ENCODE results near the gene BCKDK. TPM values are rescaled to one million over a fixed set of nuclear protein-coding genes. Genes with fewer than 3 reads are reported as not detected.
A peak's percentile ranks its signal among the peaks of the same experiment; 100 is the strongest.

Gene BCKDK
- total RNA-seq, 1 experiment from 2014 or later = 58.3 TPM

- no peak for DNase-seq (ENCODE audit: low spot score)
- Mint-ChIP-seq H3K36me3 (peaks cover 31% of the 10 kb centered on the region), H3K4me1 (peaks cover 45% of the 10 kb centered on the region), H3K9me3 (no peaks in the 10 kb centered on the region), H3K4me3 (no peak overlapping the region), H3K27me3 (ENCODE audit: low read depth) (no peaks in the 10 kb centered on the region), H3K27ac (peak overlapping the region; percentile 97)
- POLR2A ChIA-PET = interaction anchor here (0.9 to 2.2 kb wide), 7 partner anchors 8 to 56 kb away, joined by 3 to 20 read pairs (median 6); partner anchors contain the start of genes FUS, KAT8, ZNF646 and ZNF668
- no peak for ATAC-seq
- TF ChIP-seq, protein P1, sequence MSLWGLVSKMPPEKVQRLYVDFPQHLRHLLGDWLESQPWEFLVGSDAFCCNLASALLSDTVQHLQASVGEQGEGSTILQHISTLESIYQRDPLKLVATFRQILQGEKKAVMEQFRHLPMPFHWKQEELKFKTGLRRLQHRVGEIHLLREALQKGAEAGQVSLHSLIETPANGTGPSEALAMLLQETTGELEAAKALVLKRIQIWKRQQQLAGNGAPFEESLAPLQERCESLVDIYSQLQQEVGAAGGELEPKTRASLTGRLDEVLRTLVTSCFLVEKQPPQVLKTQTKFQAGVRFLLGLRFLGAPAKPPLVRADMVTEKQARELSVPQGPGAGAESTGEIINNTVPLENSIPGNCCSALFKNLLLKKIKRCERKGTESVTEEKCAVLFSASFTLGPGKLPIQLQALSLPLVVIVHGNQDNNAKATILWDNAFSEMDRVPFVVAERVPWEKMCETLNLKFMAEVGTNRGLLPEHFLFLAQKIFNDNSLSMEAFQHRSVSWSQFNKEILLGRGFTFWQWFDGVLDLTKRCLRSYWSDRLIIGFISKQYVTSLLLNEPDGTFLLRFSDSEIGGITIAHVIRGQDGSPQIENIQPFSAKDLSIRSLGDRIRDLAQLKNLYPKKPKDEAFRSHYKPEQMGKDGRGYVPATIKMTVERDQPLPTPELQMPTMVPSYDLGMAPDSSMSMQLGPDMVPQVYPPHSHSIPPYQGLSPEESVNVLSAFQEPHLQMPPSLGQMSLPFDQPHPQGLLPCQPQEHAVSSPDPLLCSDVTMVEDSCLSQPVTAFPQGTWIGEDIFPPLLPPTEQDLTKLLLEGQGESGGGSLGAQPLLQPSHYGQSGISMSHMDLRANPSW (CRISPR knock-in tag; conservative IDR thresholded peaks at IDR 0.05; ENCODE audit: low read depth) = no peak
- TF ChIP-seq SP1 (CRISPR knock-in tag; conservative IDR thresholded peaks at IDR 0.05) (no peak), TEAD4 (CRISPR knock-in tag; IDR thresholded peaks at IDR 0.05) (no peak), ESRRA (CRISPR knock-in tag; IDR thresholded peaks at IDR 0.05; ENCODE audit: borderline replicate concordance) (no peak), GRHL2 (CRISPR knock-in tag; IDR thresholded peaks at IDR 0.05; ENCODE audit: insufficient replicate concordance, severe bottlenecking) (no peak), HMGA2 (CRISPR knock-in tag; IDR thresholded peaks at IDR 0.05) (no peak), ATF2 (CRISPR knock-in tag; IDR thresholded peaks at IDR 0.05; ENCODE audit: borderline replicate concordance, low read depth) (no peak), FOXK1 (CRISPR knock-in tag; IDR thresholded peaks at IDR 0.05) (no peak), E2F1 (CRISPR knock-in tag; IDR thresholded peaks at IDR 0.05) (no peak), MLX (CRISPR knock-in tag; IDR thresholded peaks at IDR 0.05) (no peak), TP53 (CRISPR knock-in tag; IDR thresholded peaks at IDR 0.05) (no peak), PREB (CRISPR knock-in tag; IDR thresholded peaks at IDR 0.05; ENCODE audit: borderline replicate concordance) (no peak), ZNF121 (CRISPR knock-in tag; IDR thresholded peaks at IDR 0.05) (no peak)
- TF ChIP-seq, protein P2, sequence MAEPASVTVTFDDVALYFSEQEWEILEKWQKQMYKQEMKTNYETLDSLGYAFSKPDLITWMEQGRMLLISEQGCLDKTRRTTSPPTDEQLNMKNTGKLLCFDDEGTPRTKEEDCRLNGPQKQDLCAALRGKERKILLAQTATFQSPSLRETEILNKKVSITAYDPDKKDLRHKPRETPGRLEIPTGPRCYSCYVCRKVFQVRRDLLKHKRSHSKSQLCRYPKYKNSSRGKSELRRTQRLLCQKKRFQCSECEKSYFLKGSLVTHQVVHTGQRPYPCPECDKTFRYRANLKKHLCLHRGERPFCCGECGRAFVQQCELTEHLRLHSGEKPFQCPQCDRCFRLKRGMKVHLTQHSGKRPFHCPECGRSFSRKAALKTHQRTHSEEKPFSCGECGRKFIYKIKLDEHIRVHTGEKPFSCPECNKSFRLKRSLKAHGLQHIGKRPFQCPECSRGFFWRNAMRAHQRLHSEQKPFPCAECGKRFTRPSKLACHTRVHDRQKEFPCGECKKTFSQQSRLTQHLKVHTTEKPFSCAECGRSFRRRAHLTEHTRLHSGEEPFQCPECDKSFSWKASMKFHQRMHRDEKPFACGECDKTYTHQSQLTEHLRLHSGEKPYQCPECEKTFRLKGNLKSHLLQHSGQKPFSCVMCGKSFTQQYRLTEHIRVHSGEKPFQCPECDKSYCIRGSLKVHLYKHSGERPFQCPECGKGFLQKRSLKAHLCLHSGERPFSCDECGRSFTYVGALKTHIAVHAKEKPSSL (CRISPR knock-in tag; conservative IDR thresholded peaks at IDR 0.05) = no peak
- TF ChIP-seq, protein P3, sequence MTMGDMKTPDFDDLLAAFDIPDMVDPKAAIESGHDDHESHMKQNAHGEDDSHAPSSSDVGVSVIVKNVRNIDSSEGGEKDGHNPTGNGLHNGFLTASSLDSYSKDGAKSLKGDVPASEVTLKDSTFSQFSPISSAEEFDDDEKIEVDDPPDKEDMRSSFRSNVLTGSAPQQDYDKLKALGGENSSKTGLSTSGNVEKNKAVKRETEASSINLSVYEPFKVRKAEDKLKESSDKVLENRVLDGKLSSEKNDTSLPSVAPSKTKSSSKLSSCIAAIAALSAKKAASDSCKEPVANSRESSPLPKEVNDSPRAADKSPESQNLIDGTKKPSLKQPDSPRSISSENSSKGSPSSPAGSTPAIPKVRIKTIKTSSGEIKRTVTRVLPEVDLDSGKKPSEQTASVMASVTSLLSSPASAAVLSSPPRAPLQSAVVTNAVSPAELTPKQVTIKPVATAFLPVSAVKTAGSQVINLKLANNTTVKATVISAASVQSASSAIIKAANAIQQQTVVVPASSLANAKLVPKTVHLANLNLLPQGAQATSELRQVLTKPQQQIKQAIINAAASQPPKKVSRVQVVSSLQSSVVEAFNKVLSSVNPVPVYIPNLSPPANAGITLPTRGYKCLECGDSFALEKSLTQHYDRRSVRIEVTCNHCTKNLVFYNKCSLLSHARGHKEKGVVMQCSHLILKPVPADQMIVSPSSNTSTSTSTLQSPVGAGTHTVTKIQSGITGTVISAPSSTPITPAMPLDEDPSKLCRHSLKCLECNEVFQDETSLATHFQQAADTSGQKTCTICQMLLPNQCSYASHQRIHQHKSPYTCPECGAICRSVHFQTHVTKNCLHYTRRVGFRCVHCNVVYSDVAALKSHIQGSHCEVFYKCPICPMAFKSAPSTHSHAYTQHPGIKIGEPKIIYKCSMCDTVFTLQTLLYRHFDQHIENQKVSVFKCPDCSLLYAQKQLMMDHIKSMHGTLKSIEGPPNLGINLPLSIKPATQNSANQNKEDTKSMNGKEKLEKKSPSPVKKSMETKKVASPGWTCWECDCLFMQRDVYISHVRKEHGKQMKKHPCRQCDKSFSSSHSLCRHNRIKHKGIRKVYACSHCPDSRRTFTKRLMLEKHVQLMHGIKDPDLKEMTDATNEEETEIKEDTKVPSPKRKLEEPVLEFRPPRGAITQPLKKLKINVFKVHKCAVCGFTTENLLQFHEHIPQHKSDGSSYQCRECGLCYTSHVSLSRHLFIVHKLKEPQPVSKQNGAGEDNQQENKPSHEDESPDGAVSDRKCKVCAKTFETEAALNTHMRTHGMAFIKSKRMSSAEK (CRISPR knock-in tag; IDR thresholded peaks at IDR 0.05; ENCODE audit: borderline replicate concordance) = no peak
- TF ChIP-seq, protein P4, sequence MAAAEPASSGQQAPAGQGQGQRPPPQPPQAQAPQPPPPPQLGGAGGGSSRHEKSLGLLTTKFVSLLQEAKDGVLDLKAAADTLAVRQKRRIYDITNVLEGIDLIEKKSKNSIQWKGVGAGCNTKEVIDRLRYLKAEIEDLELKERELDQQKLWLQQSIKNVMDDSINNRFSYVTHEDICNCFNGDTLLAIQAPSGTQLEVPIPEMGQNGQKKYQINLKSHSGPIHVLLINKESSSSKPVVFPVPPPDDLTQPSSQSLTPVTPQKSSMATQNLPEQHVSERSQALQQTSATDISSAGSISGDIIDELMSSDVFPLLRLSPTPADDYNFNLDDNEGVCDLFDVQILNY (CRISPR knock-in tag; IDR thresholded peaks at IDR 0.05) = no peak
- CTCF ChIA-PET = interaction anchor here (0.5 to 3.3 kb wide), 7 partner anchors 9 to 328 kb away, joined by 3 to 25 read pairs (median 4); partner anchors contain the start of genes HSD3B7 and KAT8
Measured at GRCh38 chr16:31130336-31130891, 22.2 kb downstream of the BCKDK start.

All from WTC11 (cell line).